Activated naive CD4-positive, alpha-beta T cell treated with anti-CD3 and anti-CD28 coated beads, Interleukin-2, amount 50 U/mL, for 16 hours (primary cell): ENCODE data around the gene ARL17A.
A peak's percentile ranks its signal among the peaks of the same experiment; 100 is the strongest.
"Not testable (repeated sequence)": the region's sequence is repeated elsewhere in the genome, so short reads cannot be mapped to it uniquely, and the experiment has no call there.

Experiments
- DNase-seq: peaks from one replicate; pipeline ENCODE4 v3.0.0-alpha.2; 2020

Gene ARL17A

GRCh38 chr17:46579083-46580075 is at the start of gene ARL17A:
Gene ARL17A (minus strand): TSS chr17:46579691. CDS start chr17:46576322, 3,369 bp downstream.
- peak; percentile 76 for DNase-seq

GRCh38 chr17:46628753-46629436 is 49.4 kb upstream of the ARL17A start:
- not testable (repeated sequence) for DNase-seq

GRCh38 chr17:46627452-46627851 is 48.0 kb upstream of the ARL17A start:
- not testable (repeated sequence) for DNase-seq

DNA sequence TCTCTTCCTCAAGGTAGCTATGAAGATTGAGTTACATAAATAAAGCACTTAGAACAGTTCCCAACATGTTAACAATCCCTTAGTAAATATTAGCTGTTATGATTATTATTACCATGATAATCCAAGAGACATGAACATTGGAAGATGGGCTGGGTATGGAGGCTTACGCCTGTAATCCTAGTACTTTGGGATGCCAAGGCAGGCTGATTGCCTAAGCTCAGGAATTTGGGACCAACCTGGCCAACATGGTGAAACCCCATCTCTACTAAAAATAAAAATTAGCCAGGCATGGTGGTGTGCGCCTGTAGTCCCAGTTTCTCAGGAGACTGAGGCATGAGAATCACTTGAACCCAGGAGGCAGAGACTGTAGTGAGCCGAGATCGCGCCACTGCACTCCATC is 45.2 kb upstream of the ARL17A start:
- DNase-seq, result not testable (repeated sequence)

GRCh38 chr17:46623790-46624189 is 44.3 kb upstream of the ARL17A start:
- DNase-seq, result not testable (repeated sequence)

GRCh38 chr17:46618975-46619374 is 39.5 kb upstream of the ARL17A start:
- not testable (repeated sequence) for DNase-seq

DNA sequence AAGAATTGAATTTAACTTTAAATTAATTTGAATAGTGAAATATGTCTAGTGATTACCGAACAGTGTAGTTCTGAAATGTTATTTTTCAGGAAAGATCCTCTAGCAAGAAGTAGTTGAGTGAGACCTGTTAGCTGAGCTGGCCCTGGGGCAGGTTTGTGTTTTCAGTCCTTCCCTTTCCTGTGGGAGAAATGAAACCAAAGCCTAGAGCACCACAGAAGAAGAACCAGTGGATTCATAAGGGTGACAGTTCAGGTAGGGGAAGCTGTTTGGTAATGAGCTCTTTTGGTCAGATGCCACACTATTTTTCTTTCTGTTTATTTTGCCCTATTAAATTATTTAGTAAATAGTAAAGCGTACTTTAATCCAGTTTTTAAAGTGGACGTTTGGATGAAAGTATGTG is 37.6 kb upstream of the ARL17A start:
- not testable (repeated sequence) for DNase-seq

DNA sequence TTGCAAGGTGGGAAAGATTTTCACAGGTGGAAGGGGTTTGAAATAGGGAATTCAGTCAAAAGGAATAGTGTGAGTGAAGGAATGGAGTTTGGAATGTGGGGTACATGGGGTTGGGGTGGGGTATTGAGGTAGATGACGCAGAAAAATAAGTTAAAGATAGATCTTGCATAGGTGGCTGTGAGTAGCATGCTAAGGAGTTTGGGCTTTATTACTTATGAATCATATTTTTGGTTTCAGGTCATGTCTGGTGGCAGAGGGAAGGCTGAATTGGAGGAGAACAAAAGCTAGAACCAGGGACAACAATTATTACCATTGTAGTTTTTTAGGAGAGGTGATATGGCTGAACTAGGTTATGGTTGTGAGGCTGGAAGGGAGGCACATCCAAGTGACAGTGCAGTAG is 34.4 kb upstream of the ARL17A start:
- not testable (repeated sequence) for DNase-seq

GRCh38 chr17:46611304-46611703 is 31.8 kb upstream of the ARL17A start:
- not testable (repeated sequence) for DNase-seq

GRCh38 chr17:46603125-46603524 is 23.6 kb upstream of the ARL17A start:
- DNase-seq, result not testable (repeated sequence)

- not testable (repeated sequence) for DNase-seq
These were observed 21.3 kb upstream of the ARL17A start for GRCh38 chr17:46600767-46601166.

GRCh38 chr17:46598344-46598931 is 18.9 kb upstream of the ARL17A start:
- DNase-seq, result not testable (repeated sequence)

DNA sequence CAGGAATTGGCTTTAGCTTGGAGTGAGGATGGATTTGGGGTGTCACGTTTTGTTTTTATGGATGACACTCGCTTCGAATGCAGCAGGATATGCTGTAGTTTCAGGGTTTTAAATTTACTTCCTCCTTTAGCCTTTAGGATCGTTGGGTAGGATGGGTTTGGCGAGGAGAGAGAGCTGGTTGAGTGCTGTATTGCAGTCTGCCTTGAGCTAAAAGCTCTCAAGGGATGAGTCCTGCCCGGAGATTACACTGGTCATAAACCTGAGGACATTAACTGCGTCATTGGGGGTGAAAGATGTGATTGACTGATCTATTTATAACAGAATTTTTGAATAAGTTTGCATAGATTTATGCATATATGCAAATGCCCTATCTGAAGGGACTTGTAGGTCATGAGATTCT is 11.8 kb upstream of the ARL17A start:
- DNase-seq, result not testable (repeated sequence)

DNA sequence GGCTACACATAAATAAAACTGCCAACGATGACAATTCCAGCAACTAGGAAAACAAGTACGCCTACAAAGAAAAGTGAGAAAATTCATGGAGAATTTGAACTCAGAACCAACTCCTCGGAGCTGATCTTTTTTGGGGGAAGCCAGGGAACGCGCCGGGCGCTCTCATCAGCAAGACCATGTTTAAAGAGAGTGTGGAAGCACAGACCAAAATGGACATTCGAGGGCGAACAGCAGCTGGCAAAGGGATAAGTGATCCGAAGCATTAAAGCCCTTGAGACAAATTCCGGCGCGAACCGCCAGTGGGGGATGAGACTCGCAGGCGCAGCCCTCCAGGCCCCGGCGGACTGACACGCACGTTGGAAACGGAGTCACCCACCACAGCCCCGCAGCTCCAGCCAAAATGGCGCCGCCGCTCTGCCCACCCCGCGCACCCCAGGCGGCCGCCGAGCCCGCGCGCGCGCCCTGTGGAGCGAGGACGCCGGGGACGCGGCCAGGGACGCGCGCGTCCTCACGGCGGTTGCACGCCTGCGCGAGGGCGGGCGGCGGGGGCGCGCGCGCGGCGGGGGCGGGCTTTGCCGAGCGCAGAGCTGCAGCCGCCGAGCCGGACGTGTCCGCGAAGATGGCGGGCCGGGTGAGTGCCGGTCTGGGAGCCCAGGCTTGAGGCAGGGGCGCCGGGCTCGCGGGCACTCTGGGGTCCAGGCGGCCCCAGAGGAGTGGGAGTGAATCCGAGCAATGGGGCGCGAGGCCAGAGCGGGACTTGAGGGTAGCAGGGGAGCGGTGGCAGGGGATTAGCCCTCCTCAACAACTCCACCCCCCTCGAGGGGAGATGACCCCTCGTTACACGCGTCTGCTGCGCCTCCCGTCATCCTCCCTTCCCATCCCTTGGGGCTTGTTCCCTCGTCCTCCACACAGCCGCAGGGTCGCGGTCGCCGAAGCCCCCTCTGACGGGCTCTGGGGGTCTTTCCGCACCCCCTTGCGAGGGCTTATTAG is 11.0 kb upstream of the ARL17A start, which contains the start of gene NSF:
NSF (plus strand) TSS at position 513 of the 990 bp plus-strand sequence; CDS start at position 620, 107 bp downstream.
- DNase-seq, result not testable (repeated sequence)

- DNase-seq, result not testable (repeated sequence)
These were observed 6.0 kb upstream of the ARL17A start for GRCh38 chr17:46585444-46585843.

- not testable (repeated sequence) for DNase-seq
These were observed 591 bp upstream of the ARL17A start for GRCh38 chr17:46580082-46580481.

GRCh38 chr17:46571796-46572195 is 7.7 kb downstream of the ARL17A start:
- DNase-seq, result not testable (repeated sequence)

DNA sequence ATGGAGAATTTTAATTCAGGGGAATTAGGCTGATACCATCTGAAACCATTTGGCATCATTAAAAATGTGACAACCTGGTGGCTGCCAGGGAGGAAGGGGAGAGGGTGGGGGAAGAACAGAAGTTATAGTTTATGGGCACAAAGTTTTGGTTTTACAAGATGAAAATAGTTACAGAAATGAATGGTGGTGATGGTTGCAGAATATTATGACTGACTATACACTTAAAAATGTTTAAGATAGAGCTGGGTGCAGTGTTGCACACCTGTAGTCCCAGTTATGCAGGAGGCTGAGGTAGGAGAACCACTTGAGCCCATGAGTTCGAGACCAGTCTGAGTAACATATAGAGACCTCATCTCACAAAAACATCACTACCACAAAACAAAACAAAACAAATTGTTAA is 12.5 kb downstream of the ARL17A start:
- not testable (repeated sequence) for DNase-seq

DNA sequence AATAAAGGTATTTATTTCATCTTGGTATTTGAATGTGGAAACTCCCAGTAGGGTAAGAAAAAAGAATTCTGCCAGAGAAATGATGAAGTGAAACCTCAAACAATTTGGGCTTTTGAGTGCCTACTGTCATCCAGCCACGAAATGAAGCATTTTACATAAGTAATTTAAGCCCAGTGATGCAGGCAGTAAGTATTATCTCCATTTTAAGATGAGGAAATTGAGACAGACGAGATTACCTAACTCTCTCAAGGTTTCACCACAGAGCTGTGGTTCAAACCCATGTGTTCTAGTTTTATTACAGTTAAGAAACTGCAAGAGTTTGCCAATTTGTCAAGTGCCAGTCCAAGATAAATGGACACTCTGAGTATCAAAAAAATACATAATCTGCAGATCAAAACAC is 13.2 kb downstream of the ARL17A start:
- DNase-seq, result not testable (repeated sequence)

GRCh38 chr17:46560048-46560447 is 19.4 kb downstream of the ARL17A start:
- DNase-seq, result not testable (repeated sequence)

DNA sequence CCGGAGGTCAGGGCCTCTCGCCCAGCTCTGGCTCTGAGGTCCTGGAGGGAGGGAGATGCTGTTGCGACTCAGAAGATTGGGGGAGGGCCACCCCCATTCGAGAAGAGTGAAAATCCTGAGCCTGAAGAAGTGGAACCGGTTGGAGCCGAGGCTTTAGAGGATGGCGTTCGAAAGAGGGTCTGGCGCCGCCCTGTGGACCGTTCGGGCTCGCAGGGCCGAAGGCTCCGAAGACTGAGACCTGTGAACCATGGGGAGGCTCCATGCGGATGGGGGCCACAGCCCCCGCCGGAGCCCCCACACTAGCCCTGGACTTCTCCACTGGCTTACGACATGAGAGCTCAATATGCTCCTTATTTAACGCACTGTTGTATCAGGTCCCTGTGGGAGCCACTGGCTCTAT is 20.3 kb downstream of the ARL17A start:
- DNase-seq, result not testable (repeated sequence)

- DNase-seq, result not testable (repeated sequence)
These were observed 30.9 kb downstream of the ARL17A start for GRCh38 chr17:46548607-46549006.
